Esophagus squamous epithelium (tissue), 5 donors: Measurements from ENCODE around the gene PTPRG. TPM values are rescaled to one million over a fixed set of nuclear protein-coding genes. Genes with fewer than 3 reads are reported as not detected.

Experiments
- DNase-seq: peaks from one replicate; lab custom pipeline; 2025; lab: John Stamatoyannopoulos, UW
- H3K27ac ChIP-seq, 4 donors: fragments of 200-600 bp; sonication (generic); one replicate each; pipeline ENCODE4 v1.5.1; 2016 to 2019; ENCODE audit warnings: mild to moderate bottlenecking in 1 of 4
- H3K27me3 ChIP-seq, 4 donors: fragments of 200-600 bp; sonication (generic); 1 replicate in 3 of 4; 2 replicates in 1 of 4; pipeline versions ENCODE4 v1.5.1 to v1.6.0; 2017 to 2021; ENCODE audit warnings: antibody characterized with exemption in 1 of 4
- H3K36me3 ChIP-seq, 3 donors: fragments of 200-600 bp; sonication (generic); one replicate each; pipeline ENCODE4 v1.5.1; 2016 to 2019
- H3K4me1 ChIP-seq, 3 donors: fragments of 200-600 bp; sonication (generic); one replicate each; pipeline ENCODE4 v1.5.1; 2017 to 2019
- H3K4me3 ChIP-seq, 4 donors: fragments of 200-600 bp; sonication (generic); 1 replicate in 3 of 4; 2 replicates in 1 of 4; pipeline ENCODE4 v1.5.1; 2016 to 2019; ENCODE audit warnings: mild to moderate bottlenecking in 2 of 4, moderate library complexity in 1 of 4
- H3K9me3 ChIP-seq, 3 donors: fragments of 200-600 bp; sonication (generic); one replicate each; pipeline ENCODE4 v1.5.1; 2016 to 2019
- CTCF ChIP-seq, 6 experiments: fragments of 450-650 bp in 4 of 6; fragments of 200-600 bp in 2 of 6; sonication (generic) in 2 of 6; IDR thresholded peaks; one replicate each; pipeline ENCODE4 v1.5.1; 2016 to 2019; ENCODE audit warnings: antibody characterized with exemption in 6 of 6, mild to moderate bottlenecking in 4 of 6, moderate library complexity in 4 of 6
- POLR2A ChIP-seq, 4 donors: fragments of 450-650 bp; IDR thresholded peaks; one replicate each; pipeline ENCODE4 v1.6.1; 2017; ENCODE audit warnings: antibody characterized with exemption in 4 of 4, mild to moderate bottlenecking in 4 of 4, moderate library complexity in 3 of 4
- WGBS, 2 donors: methylation state at CpG; one replicate each; pipeline ENCODE4 v1.1.5; 2018; 5-methylcytosine and 5-hydroxymethylcytosine counted together
- intact Hi-C: fragments of 100-400 bp; cut with DNase I; formaldehyde crosslinking; loops from one replicate; pipeline ENCODE4 v1.15.0; 2022
- total RNA-seq, 4 donors: library from RNA; depleted of rRNA; stranded (reverse); fragments of >200 nt; gene quantifications; one replicate each; pipeline ENCODE4 v1.1.0, GENCODE V29; 2016
- donor health status: DM: yes; HTN: yes; CAD: no.

PTPRG gene
- total RNA-seq, 4 donors from 2014 or later, result 3.7 to 42.2 (median 15.2) TPM

GRCh38 chr3:62261736-62262135, 700.4 kb downstream of the PTPRG start:
- H3K4me1 ChIP-seq, result peaks cover 0 to 10% (median 0%) of the 10 kb centered on the region in 3 donors
- H3K27ac ChIP-seq, result no peak overlapping the region
- no peak for DNase-seq
- no peak for TF ChIP-seq POLR2A (IDR thresholded peaks at IDR 0.05)
- no peak for TF ChIP-seq CTCF (IDR thresholded peaks at IDR 0.05)
- 73 to 79% methylated on average over 3 of the region's 3 CpGs for WGBS, 2 donors
- no peaks in the 10 kb centered on the region for H3K9me3 ChIP-seq
- peaks cover 0 to 24% (median 0%) of the 10 kb centered on the region in 3 donors for H3K36me3 ChIP-seq
- no peaks in the 10 kb centered on the region for H3K27me3 ChIP-seq
- intact Hi-C loops, result no loop called here
- H3K4me3 ChIP-seq, result no peak overlapping the region

- WGBS, 2 donors, result 40 to 70% methylated on average over 1 of the region's 1 CpG
- H3K9me3 ChIP-seq, result no peaks in the 10 kb centered on the region
- no peak for DNase-seq
Measured at GRCh38 chr3:62265528-62265927, 704.2 kb downstream of the PTPRG start.

GRCh38 chr3:62266668-62267283, 705.4 kb downstream of the PTPRG start:
- no peak overlapping the region for H3K27ac ChIP-seq

More at GRCh38 chr3:62265528-62265927, 704.2 kb downstream of the PTPRG start:
- no peak for TF ChIP-seq POLR2A (IDR thresholded peaks at IDR 0.05)
- no peak for TF ChIP-seq CTCF (IDR thresholded peaks at IDR 0.05)
- no peaks in the 10 kb centered on the region for H3K27me3 ChIP-seq
- peaks cover 0 to 9% (median 0%) of the 10 kb centered on the region in 3 donors for H3K4me1 ChIP-seq
- H3K27ac ChIP-seq, result no peak overlapping the region
- H3K4me3 ChIP-seq, result no peak overlapping the region
- H3K36me3 ChIP-seq, result peaks cover 0 to 43% (median 0%) of the 10 kb centered on the region in 3 donors
- intact Hi-C loops, result no loop called here

GRCh38 chr3:62276658-62277180, 715.3 kb downstream of the PTPRG start:
- no peaks in the 10 kb centered on the region for H3K27me3 ChIP-seq
- peaks cover 0 to 54% (median 0%) of the 10 kb centered on the region in 3 donors for H3K36me3 ChIP-seq
- 92% methylated on average over 2 of the region's 2 CpGs for WGBS, 2 donors
- TF ChIP-seq CTCF (IDR thresholded peaks at IDR 0.05) (no peak), POLR2A (IDR thresholded peaks at IDR 0.05) (no peak)
- H3K4me3 ChIP-seq, result no peak overlapping the region
- DNase-seq, result no peak
- no peaks in the 10 kb centered on the region for H3K9me3 ChIP-seq
- no peak overlapping the region for H3K27ac ChIP-seq
- no peaks in the 10 kb centered on the region for H3K4me1 ChIP-seq
- intact Hi-C loops, result no loop called here

More at GRCh38 chr3:62266668-62267283, 705.4 kb downstream of the PTPRG start:
- no peak for TF ChIP-seq CTCF (IDR thresholded peaks at IDR 0.05)
- no peak for TF ChIP-seq POLR2A (IDR thresholded peaks at IDR 0.05)
- Histone ChIP-seq H3K27me3 (no peaks in the 10 kb centered on the region), H3K9me3 (no peaks in the 10 kb centered on the region), H3K36me3 (peaks cover 0 to 49% (median 0%) of the 10 kb centered on the region in 3 donors), H3K4me1 (no peaks in the 10 kb centered on the region), H3K4me3 (no peak overlapping the region)
- intact Hi-C loops, result no loop called here
- DNase-seq, result no peak

- DNase-seq, result no peak
- no peak for TF ChIP-seq POLR2A (IDR thresholded peaks at IDR 0.05)
- no peak for TF ChIP-seq CTCF (IDR thresholded peaks at IDR 0.05)
- Histone ChIP-seq H3K27ac (no peak overlapping the region), H3K4me3 (no peak overlapping the region), H3K4me1 (no peaks in the 10 kb centered on the region), H3K36me3 (peaks cover 0 to 46% (median 0%) of the 10 kb centered on the region in 3 donors), H3K27me3 (no peaks in the 10 kb centered on the region), H3K9me3 (no peaks in the 10 kb centered on the region)
- 87 to 94% methylated on average over 3 of the region's 3 CpGs for WGBS, 2 donors
- intact Hi-C loops, result no loop called here
Measured at GRCh38 chr3:62277450-62277849, 716.1 kb downstream of the PTPRG start.
